ENCODE data around the gene SH2D3C. TPM values are rescaled to one million over a fixed set of nuclear protein-coding genes. Genes with fewer than 3 reads are reported as not detected.

The SH2D3C gene
- polyA plus RNA-seq, 1 donor from 2014 or later = 14.5 TPM

DNA sequence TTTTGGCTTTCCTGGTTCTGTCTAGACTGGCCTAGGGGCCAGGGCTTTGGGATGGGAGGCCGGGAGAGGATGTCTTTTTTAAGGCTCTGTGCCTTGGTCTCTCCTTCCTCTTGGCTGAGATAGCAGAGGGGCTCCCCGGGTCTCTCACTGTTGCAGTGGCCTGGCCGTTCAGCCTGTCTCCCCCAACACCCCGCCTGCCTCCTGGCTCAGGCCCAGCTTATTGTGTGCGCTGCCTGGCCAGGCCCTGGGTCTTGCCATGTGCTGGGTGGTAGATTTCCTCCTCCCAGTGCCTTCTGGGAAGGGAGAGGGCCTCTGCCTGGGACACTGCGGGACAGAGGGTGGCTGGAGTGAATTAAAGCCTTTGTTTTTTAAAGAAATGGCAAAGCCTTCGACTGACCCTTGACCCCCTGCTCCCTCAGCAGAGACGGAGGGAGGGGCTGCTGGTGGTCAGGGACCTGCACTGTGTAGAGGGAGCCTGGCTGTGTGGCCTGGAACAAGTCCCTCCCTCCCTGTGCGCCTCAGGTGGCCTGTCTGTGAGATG is 35.3 kb upstream of the SH2D3C start (continued):
- no peak for TF ChIP-seq EZH2 (IDR thresholded peaks at IDR 0.05; ENCODE audit: borderline replicate concordance, insufficient read depth, low read length, poor library complexity, severe bottlenecking)
- TF ChIP-seq POLR2AphosphoS5 (IDR thresholded peaks at IDR 0.05) = no peak
- no peak for TF ChIP-seq TAF1 (IDR thresholded peaks at IDR 0.05; ENCODE audit: low read depth)

DNA sequence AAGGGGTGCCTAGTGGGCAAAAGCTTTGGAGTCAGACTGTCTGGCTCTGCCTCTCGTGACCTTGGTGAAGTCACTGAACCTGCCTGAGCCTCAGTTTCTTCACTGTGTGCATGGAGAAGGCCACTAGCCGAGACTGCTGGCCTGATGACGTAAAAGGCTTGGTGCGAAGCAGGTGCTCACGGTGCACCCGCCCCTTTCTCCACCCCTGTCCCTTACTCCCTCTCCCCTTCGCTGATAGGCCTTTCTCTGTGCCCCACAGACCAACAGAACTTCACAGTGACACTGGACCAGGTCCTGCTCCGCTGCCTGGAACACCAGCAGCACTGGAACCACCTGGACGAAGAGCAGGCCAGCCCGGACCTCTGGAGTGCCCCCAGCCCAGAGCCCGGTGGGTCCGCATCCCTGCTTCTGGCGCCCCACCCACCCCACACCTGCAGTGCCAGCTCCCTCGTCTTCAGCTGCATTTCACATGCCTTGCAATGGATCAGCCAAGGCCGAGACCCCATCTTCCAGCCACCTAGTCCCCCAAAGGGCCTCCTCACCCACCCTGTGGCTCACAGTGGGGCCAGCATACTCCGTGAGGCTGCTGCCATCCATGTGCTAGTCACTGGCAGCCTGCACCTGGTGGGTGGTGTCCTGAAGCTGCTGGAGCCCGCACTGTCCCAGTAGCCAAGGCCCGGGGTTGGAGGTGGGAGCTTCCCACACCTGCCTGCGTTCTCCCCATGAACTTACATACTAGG is 34.6 kb upstream of the SH2D3C start:
- Histone ChIP-seq H3K36me3 (ENCODE audit: insufficient read depth, low read length) (no peaks in the 10 kb centered on the region), H3F3A (ENCODE audit: insufficient read depth, low read length, poor library complexity, severe bottlenecking) (no peaks in the 10 kb centered on the region), H3K4me3 (ENCODE audit: low read length) (no peak overlapping the region), H3K9ac (ENCODE audit: low read length) (no peak overlapping the region), H3K9me2 (ENCODE audit: insufficient read depth, low read length) (no peaks in the 10 kb centered on the region), H3K27ac (ENCODE audit: low read length) (no peak overlapping the region), H2AFZ (ENCODE audit: low read depth, low read length) (no peak overlapping the region), H3K4me2 (ENCODE audit: low read length) (no peak overlapping the region), H3K79me2 (replicated peaks; ENCODE audit: insufficient read depth, low read length) (no peaks in the 10 kb centered on the region), H4K20me1 (ENCODE audit: insufficient read depth) (no peaks in the 10 kb centered on the region), H3K9me3 (ENCODE audit: low read length) (no peaks in the 10 kb centered on the region), H3K27me3 (ENCODE audit: insufficient read depth, low read depth, low read length) (no peaks in the 10 kb centered on the region)
- TF ChIP-seq TAF1 (IDR thresholded peaks at IDR 0.05; ENCODE audit: low read depth) (no peak), SMC3 (conservative IDR thresholded peaks at IDR 0.05; ENCODE audit: poor library complexity) (no peak), MXI1 (conservative IDR thresholded peaks at IDR 0.05; ENCODE audit: poor library complexity, severe bottlenecking) (no peak), RAD21 (conservative IDR thresholded peaks at IDR 0.05) (no peak), EP300 (conservative IDR thresholded peaks at IDR 0.05; ENCODE audit: poor library complexity, severe bottlenecking) (no peak)

DNA sequence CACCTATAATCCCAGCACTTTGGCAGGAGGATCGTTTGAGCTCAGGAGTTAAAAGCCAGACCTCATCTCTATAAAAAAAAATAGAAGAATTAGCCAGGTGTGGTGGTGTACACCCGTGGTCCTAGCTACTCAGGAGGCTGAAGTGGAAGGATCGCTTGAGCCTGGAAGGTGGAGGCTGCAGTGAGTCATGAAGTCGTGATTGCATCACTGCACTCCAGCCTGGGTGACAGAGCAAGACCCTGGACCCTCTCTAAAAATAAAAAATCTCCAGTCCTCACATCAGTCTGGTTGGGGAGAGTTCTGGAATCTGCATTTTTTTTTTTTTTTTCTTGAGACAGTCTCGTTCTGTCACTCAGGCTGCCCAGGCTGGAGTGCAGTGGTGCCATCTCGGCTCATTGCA is 33.5 kb upstream of the SH2D3C start:
- Histone ChIP-seq H3K9me3 (ENCODE audit: low read length) (no peaks in the 10 kb centered on the region), H4K20me1 (ENCODE audit: insufficient read depth) (no peaks in the 10 kb centered on the region), H3K27ac (ENCODE audit: low read length) (no peak overlapping the region), H3K36me3 (ENCODE audit: insufficient read depth, low read length) (no peaks in the 10 kb centered on the region), H3K9ac (ENCODE audit: low read length) (no peak overlapping the region), H3K4me2 (ENCODE audit: low read length) (no peak overlapping the region), H2AFZ (ENCODE audit: low read depth, low read length) (no peak overlapping the region), H3K79me2 (replicated peaks; ENCODE audit: insufficient read depth, low read length) (no peaks in the 10 kb centered on the region), H3K9me2 (ENCODE audit: insufficient read depth, low read length) (no peaks in the 10 kb centered on the region), H3K4me3 (ENCODE audit: low read length) (no peak overlapping the region), H3F3A (ENCODE audit: insufficient read depth, low read length, poor library complexity, severe bottlenecking) (no peaks in the 10 kb centered on the region), H3K27me3 (ENCODE audit: insufficient read depth, low read depth, low read length) (no peaks in the 10 kb centered on the region)
- no peak for TF ChIP-seq SMC3 (conservative IDR thresholded peaks at IDR 0.05; ENCODE audit: poor library complexity)

GRCh38 chr9:127810378-127811187 is 32.1 kb upstream of the SH2D3C start:
- H3F3A ChIP-seq (ENCODE audit: insufficient read depth, low read length, poor library complexity, severe bottlenecking) = no peaks in the 10 kb centered on the region
- no peaks in the 10 kb centered on the region for H4K20me1 ChIP-seq (ENCODE audit: insufficient read depth)
- H3K36me3 ChIP-seq (ENCODE audit: insufficient read depth, low read length) = no peaks in the 10 kb centered on the region
- no peaks in the 10 kb centered on the region for H3K9me3 ChIP-seq (ENCODE audit: low read length)
- H3K4me2 ChIP-seq (ENCODE audit: low read length) = no peak overlapping the region
- no peaks in the 10 kb centered on the region for H3K79me2 ChIP-seq (replicated peaks; ENCODE audit: insufficient read depth, low read length)
- H3K9me2 ChIP-seq (ENCODE audit: insufficient read depth, low read length) = no peaks in the 10 kb centered on the region
- no peak for TF ChIP-seq TAF1 (IDR thresholded peaks at IDR 0.05; ENCODE audit: low read depth)
- no peak for TF ChIP-seq MXI1 (conservative IDR thresholded peaks at IDR 0.05; ENCODE audit: poor library complexity, severe bottlenecking)
- TF ChIP-seq RAD21 (conservative IDR thresholded peaks at IDR 0.05) = no peak
- TF ChIP-seq, protein P1, sequence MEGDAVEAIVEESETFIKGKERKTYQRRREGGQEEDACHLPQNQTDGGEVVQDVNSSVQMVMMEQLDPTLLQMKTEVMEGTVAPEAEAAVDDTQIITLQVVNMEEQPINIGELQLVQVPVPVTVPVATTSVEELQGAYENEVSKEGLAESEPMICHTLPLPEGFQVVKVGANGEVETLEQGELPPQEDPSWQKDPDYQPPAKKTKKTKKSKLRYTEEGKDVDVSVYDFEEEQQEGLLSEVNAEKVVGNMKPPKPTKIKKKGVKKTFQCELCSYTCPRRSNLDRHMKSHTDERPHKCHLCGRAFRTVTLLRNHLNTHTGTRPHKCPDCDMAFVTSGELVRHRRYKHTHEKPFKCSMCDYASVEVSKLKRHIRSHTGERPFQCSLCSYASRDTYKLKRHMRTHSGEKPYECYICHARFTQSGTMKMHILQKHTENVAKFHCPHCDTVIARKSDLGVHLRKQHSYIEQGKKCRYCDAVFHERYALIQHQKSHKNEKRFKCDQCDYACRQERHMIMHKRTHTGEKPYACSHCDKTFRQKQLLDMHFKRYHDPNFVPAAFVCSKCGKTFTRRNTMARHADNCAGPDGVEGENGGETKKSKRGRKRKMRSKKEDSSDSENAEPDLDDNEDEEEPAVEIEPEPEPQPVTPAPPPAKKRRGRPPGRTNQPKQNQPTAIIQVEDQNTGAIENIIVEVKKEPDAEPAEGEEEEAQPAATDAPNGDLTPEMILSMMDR (IDR thresholded peaks at IDR 0.05; ENCODE audit: poor library complexity, severe bottlenecking) = no peak
- TF ChIP-seq EP300 (conservative IDR thresholded peaks at IDR 0.05; ENCODE audit: poor library complexity, severe bottlenecking) = no peak
- TF ChIP-seq SMC3 (conservative IDR thresholded peaks at IDR 0.05; ENCODE audit: poor library complexity) = no peak
- no peak for TF ChIP-seq POLR2AphosphoS5 (IDR thresholded peaks at IDR 0.05)
- no peak for TF ChIP-seq EZH2 (IDR thresholded peaks at IDR 0.05; ENCODE audit: borderline replicate concordance, insufficient read depth, low read length, poor library complexity, severe bottlenecking)
- TF ChIP-seq, protein P2, sequence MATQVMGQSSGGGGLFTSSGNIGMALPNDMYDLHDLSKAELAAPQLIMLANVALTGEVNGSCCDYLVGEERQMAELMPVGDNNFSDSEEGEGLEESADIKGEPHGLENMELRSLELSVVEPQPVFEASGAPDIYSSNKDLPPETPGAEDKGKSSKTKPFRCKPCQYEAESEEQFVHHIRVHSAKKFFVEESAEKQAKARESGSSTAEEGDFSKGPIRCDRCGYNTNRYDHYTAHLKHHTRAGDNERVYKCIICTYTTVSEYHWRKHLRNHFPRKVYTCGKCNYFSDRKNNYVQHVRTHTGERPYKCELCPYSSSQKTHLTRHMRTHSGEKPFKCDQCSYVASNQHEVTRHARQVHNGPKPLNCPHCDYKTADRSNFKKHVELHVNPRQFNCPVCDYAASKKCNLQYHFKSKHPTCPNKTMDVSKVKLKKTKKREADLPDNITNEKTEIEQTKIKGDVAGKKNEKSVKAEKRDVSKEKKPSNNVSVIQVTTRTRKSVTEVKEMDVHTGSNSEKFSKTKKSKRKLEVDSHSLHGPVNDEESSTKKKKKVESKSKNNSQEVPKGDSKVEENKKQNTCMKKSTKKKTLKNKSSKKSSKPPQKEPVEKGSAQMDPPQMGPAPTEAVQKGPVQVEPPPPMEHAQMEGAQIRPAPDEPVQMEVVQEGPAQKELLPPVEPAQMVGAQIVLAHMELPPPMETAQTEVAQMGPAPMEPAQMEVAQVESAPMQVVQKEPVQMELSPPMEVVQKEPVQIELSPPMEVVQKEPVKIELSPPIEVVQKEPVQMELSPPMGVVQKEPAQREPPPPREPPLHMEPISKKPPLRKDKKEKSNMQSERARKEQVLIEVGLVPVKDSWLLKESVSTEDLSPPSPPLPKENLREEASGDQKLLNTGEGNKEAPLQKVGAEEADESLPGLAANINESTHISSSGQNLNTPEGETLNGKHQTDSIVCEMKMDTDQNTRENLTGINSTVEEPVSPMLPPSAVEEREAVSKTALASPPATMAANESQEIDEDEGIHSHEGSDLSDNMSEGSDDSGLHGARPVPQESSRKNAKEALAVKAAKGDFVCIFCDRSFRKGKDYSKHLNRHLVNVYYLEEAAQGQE (IDR thresholded peaks at IDR 0.05; ENCODE audit: borderline replicate concordance) = no peak
- no peaks in the 10 kb centered on the region for H3K27me3 ChIP-seq (ENCODE audit: insufficient read depth, low read depth, low read length)
- H3K9ac ChIP-seq (ENCODE audit: low read length) = no peak overlapping the region
- no peak overlapping the region for H3K4me3 ChIP-seq (ENCODE audit: low read length)
- no peak overlapping the region for H3K27ac ChIP-seq (ENCODE audit: low read length)
- no peak overlapping the region for H2AFZ ChIP-seq (ENCODE audit: low read depth, low read length)
